ENCODE results near the gene UGT2A1. TPM values are rescaled to one million over a fixed set of nuclear protein-coding genes. Genes with fewer than 3 reads are reported as not detected.

Gene UGT2A1
- total RNA-seq, 1 donor from 2014 or later, result not detected

GRCh38 chr4:69591364-69591763 is 61.7 kb downstream of the UGT2A1 start:
- no peak for DNase-seq (ENCODE audit: low read depth)

DNA sequence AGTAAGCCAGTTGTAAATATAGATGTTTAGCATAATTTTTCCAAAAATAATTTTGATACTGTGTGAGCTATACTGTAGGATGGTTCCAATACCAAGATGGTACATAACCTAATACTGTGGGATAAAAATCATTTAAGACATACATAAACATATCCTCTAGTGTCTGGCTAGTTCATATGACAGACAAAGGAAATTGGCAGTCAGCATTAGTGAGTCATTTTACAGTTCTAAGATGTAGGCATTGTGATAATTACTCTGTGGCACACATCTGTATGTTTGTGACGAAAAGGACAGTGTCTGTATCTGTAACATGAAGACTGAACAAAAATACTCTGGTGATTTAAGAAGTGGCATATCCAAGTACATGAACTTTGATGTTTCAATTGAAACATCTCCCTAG is 63.2 kb downstream of the UGT2A1 start:
- DNase-seq (ENCODE audit: low read depth), result no peak

DNA sequence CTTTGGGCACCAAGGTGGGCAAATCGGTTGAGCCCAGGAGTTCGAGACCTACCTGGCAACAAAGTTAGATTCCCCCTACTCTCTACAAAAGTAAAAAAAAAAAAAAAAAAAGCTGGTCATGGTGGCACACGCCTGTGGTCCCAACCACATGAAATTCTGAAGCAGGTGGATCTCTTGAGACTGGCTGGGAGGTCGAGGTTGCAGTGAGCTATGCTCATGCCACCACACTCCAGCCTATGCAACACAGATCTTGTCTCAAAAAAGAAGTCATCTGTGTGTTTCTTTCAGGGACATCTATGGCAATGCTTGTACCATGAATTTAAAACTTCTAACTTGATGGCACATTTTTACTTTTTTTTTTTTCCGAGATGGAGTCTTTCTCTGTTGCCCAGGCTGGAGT is 68.9 kb downstream of the UGT2A1 start:
- DNase-seq (ENCODE audit: low read depth), result peak; percentile 55

- DNase-seq (ENCODE audit: low read depth), result no peak
Observed at GRCh38 chr4:69583543-69583942, 69.5 kb downstream of the UGT2A1 start.

GRCh38 chr4:69577245-69577644 is 75.8 kb downstream of the UGT2A1 start:
- no peak for DNase-seq (ENCODE audit: low read depth)

GRCh38 chr4:69576251-69576877 is 76.7 kb downstream of the UGT2A1 start:
- no peak for DNase-seq (ENCODE audit: low read depth)

GRCh38 chr4:69568787-69569186 is 84.3 kb downstream of the UGT2A1 start:
- DNase-seq (ENCODE audit: low read depth), result no peak

DNA sequence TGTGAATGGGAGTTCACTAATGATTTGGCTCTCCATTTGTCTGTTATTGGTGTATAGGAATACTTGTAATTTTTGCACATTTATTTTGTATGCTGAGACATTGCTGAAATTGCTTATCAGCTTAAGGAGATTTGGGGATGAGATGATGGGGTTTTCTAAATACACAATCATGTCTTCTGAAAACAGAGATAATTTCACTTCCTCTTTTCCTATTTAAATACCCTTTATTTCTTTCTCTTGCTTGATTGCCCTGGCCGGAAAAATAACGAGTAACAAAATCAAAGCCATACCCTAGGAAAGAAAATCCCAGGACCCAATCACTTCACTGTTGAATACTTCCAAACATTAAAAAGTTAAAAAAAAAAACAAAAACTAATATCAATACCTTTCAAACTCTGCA is 89.6 kb downstream of the UGT2A1 start:
- DNase-seq (ENCODE audit: low read depth), result no peak

DNA sequence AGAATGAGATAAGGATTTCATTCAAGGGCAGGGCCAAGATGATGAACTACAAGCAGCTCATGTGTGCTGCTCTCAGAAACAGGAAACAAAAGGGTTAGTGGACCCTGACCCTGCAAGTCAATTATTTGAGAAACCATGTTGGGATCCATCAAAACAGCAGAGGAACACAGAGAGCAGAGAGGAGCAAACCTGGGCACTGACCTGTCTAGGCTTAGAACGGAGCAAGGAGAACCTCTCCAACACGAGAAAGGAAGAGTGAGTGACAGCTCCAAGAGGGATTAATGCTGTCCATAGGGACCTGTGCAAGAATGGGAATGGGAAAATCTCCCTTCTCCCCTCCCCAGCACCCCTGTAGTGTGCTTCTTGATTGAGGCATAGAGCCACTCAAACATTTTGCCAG is 103.4 kb downstream of the UGT2A1 start:
- DNase-seq (ENCODE audit: low read depth), result no peak

DNA sequence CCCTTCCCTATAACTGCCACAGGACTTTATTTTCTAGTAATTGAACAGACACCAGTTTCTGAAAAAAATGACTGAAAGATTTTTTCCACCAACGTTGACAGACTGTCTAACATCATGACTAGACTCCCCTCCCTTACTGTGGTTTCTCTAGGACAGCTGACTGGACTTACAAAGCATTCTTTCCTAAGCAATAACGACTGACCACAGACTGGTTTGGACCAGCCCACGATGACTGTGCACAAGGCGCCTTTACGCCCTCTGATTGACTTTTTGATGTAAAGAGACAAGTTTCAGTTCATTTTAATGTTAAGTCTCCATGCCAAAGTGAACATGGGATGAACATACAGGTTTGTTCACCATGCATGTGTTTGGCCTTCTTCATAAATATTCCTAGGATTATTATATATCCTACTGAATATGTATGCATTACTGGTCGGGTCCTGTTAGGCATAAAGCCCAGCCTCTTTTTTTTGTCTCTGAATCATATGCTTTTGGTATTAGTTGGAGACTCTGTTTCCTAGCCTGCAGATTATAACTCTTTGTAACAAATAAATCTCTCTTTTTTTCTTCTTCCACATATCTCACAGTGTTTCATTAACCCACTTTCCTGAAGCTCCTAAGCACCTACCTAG is 106.8 kb downstream of the UGT2A1 start:
- peak; percentile 96 for DNase-seq (ENCODE audit: low read depth)

Other genes with a start within 250 kb of the UGT2A1 start
- gene UGT2B4, start 157.3 kb downstream of the UGT2A1 start, total RNA-seq, result 1.2 and 6.6 TPM in 2 replicates
- not detected in 2 replicates for gene UGT2A2, start 13.6 kb downstream of the UGT2A1 start, total RNA-seq
- gene SULT1B1, start 107.4 kb upstream of the UGT2A1 start, total RNA-seq, result under 0.01 TPM in 1 of 2 replicates, not detected in the other
- not detected in 2 replicates for gene SULT1E1, start 206.9 kb upstream of the UGT2A1 start, total RNA-seq